Uterus (tissue), 2 donors: ENCODE measurements around the gene JPH4.

Source experiments
- CTCF ChIP-seq, 4 experiments: fragments of 200-600 bp in 2 of 4; fragments of 450-650 bp in 2 of 4; sonication (generic) in 2 of 4; IDR thresholded peaks; one replicate each; pipeline ENCODE4 v1.5.1; 2016 to 2019; ENCODE audit warnings: antibody characterized with exemption in 4 of 4, mild to moderate bottlenecking in 2 of 4, moderate library complexity in 1 of 4
- POLR2A ChIP-seq, 2 donors: fragments of 450-650 bp; IDR thresholded peaks; one replicate each; pipeline ENCODE4 v1.6.1; 2016; ENCODE audit warnings: antibody characterized with exemption in 2 of 2, mild to moderate bottlenecking in 1 of 2, moderate library complexity in 1 of 2

GRCh38 chr14:23623962-23624361 lies 45.4 kb upstream of the JPH4 start:
- no peak for TF ChIP-seq POLR2A (IDR thresholded peaks at IDR 0.05)
- no peak for TF ChIP-seq CTCF (IDR thresholded peaks at IDR 0.05)
